Activated T-cell treated with anti-CD3 and anti-CD28 coated beads for 1 hour (primary cell): Measurements from ENCODE around the gene NEURL1.
"Not testable (repeated sequence)": the region's sequence is repeated elsewhere in the genome, so short reads cannot be mapped to it uniquely, and the experiment has no call there.

ENCODE experiments used
- DNase-seq: peaks from one replicate; pipeline ENCODE4 v3.0.0-alpha.2; 2020; ENCODE audit warnings: low read depth

Gene NEURL1

GRCh38 chr10:103517234-103518085 lies 24.0 kb downstream of the NEURL1 start:
- DNase-seq, result no peak

- no peak for DNase-seq
Measured at GRCh38 chr10:103519798-103520197, 26.3 kb downstream of the NEURL1 start.

- not testable (repeated sequence) for DNase-seq
Measured at GRCh38 chr10:103522006-103522405, 28.5 kb downstream of the NEURL1 start.

- DNase-seq, result no peak
Measured at GRCh38 chr10:103523683-103524082, 30.2 kb downstream of the NEURL1 start.

GRCh38 chr10:103525901-103526300 lies 32.4 kb downstream of the NEURL1 start:
- DNase-seq, result no peak

- not testable (repeated sequence) for DNase-seq
Measured at GRCh38 chr10:103527476-103527875, 34.0 kb downstream of the NEURL1 start.

GRCh38 chr10:103528549-103528948 lies 35.0 kb downstream of the NEURL1 start:
- DNase-seq, result no peak

GRCh38 chr10:103529539-103529938 lies 36.0 kb downstream of the NEURL1 start:
- DNase-seq, result no peak

GRCh38 chr10:103533827-103534226 lies 40.3 kb downstream of the NEURL1 start:
- DNase-seq, result no peak

GRCh38 chr10:103534621-103535498 lies 41.4 kb downstream of the NEURL1 start:
- no peak for DNase-seq

GRCh38 chr10:103535595-103535994 lies 42.1 kb downstream of the NEURL1 start:
- no peak for DNase-seq

GRCh38 chr10:103539751-103540150 lies 46.2 kb downstream of the NEURL1 start:
- no peak for DNase-seq

- DNase-seq, result no peak
Measured at GRCh38 chr10:103540722-103541121, 47.2 kb downstream of the NEURL1 start.

- DNase-seq, result no peak
Measured at GRCh38 chr10:103541616-103542015, 48.1 kb downstream of the NEURL1 start.

- no peak for DNase-seq
Measured at GRCh38 chr10:103542764-103543616, 49.5 kb downstream of the NEURL1 start.

GRCh38 chr10:103543617-103544525 lies 50.4 kb downstream of the NEURL1 start:
- no peak for DNase-seq

GRCh38 chr10:103544657-103545310 lies 51.3 kb downstream of the NEURL1 start:
- DNase-seq, result no peak

GRCh38 chr10:103545366-103545765 lies 51.9 kb downstream of the NEURL1 start:
- DNase-seq, result no peak

- no peak for DNase-seq
Measured at GRCh38 chr10:103545771-103546281, 52.3 kb downstream of the NEURL1 start.

GRCh38 chr10:103546401-103546800 lies 52.9 kb downstream of the NEURL1 start:
- no peak for DNase-seq
